Heart right ventricle (tissue), 16 donors: Measurements from ENCODE around the gene CSMD2. TPM values are rescaled to one million over a fixed set of nuclear protein-coding genes. Genes with fewer than 3 reads are reported as not detected.

Source experiments
- ATAC-seq, 8 donors: fragments of 200-7000 bp; cut with Tn5 transposase; one replicate each; pipeline ENCODE4 v1.9.1; 2020; ENCODE audit warnings: mild to moderate bottlenecking in 8 of 8, moderate library complexity in 8 of 8, moderate number of reproducible peaks in 1 of 8
- DNase-seq, 2 donors: peaks; one replicate each; pipeline ENCODE4 v3.0.0-alpha.2; 2020
- H3K27ac ChIP-seq, 10 donors: fragments of 200-600 bp; sonication (generic) in 2 of 10; one replicate each; pipeline versions ENCODE4 v1.5.0 to v1.8.0; 2020 to 2022; ENCODE audit warnings: mild to moderate bottlenecking in 3 of 10
- H3K27me3 ChIP-seq, 7 donors: fragments of 200-600 bp; one replicate each; pipeline ENCODE4 v1.8.0; 2021 to 2022; ENCODE audit warnings: mild to moderate bottlenecking in 2 of 7
- H3K36me3 ChIP-seq, 9 donors: fragments of 200-600 bp; sonication (generic) in 1 of 9; one replicate each; pipeline versions ENCODE4 v1.5.0 to v1.8.0; 2020 to 2022; ENCODE audit warnings: mild to moderate bottlenecking in 2 of 9
- H3K4me1 ChIP-seq, 9 donors: fragments of 200-600 bp; sonication (generic) in 1 of 9; one replicate each; pipeline versions ENCODE4 v1.5.0 to v1.8.0; 2020 to 2022; ENCODE audit warnings: mild to moderate bottlenecking in 4 of 9
- H3K4me3 ChIP-seq, 10 donors: fragments of 200-600 bp; sonication (generic) in 2 of 10; one replicate each; pipeline versions ENCODE4 v1.5.0 to v1.8.0; 2020 to 2022; ENCODE audit warnings: mild to moderate bottlenecking in 7 of 10, moderate library complexity in 2 of 10
- H3K9me3 ChIP-seq, 11 donors: fragments of 200-600 bp in 10 of 11; sonication (generic) in 2 of 11; one replicate each; pipeline versions ENCODE4 v1.5.0 to v1.8.0; 2013 to 2022; ENCODE audit warnings: mild to moderate bottlenecking in 2 of 11, control low read depth in 1 of 11, moderate library complexity in 1 of 11
- WGBS, 2 donors: extraction: QIAGEN DNeasy Blood & Tissue Kit; methylation state at CpG; one replicate each; pipeline ENCODE4 v1.1.7; 2013; ENCODE audit warnings: inconsistent platforms in 1 of 2; 5-methylcytosine and 5-hydroxymethylcytosine counted together
- intact Hi-C, 10 donors: fragments of 100-400 bp; cut with DNase I; formaldehyde crosslinking; loops; one replicate each; pipeline versions ENCODE4 v1.11.1 to v1.14.2; 2022
- polyA plus RNA-seq, 2 donors: library from polyadenylated mRNA; stranded (reverse); fragments of 200-250 nt; gene quantifications; one replicate each; pipeline ENCODE4 v1.2.3, GENCODE V29; 2013
- total RNA-seq, 10 donors: library from RNA; stranded (reverse); fragmentation: NEBNext Ultra II Directional in 3 of 10; extraction: Animal tissue kit (Norgen Biotek cat#: 25700) in 3 of 10; gene quantifications; one replicate each; pipeline versions ENCODE4 v1.2.1 to v1.2.4, GENCODE V29; 2021 to 2023
- TF ChIP-seq, protein P1 (sequence below), 9 donors: fragments of 200-600 bp; sonication (generic) in 2 of 9; IDR thresholded peaks; one replicate each; pipeline versions ENCODE4 v1.5.0 to v1.8.0; 2021 to 2022; ENCODE audit warnings: antibody characterized with exemption in 9 of 9, mild to moderate bottlenecking in 5 of 9, moderate library complexity in 1 of 9
- donor health status: Arrhythmogenic right ventricular cardiomyopathy.
- donor health status: ischemic (EF 13 %, LVEDD 7.1; RV severe dilation, severe dysfunction).
- donor health status: healthy with polysubstance abuse.
- donor health status: DM: no; HTN: yes; CAD: no.
- donor health status: DM: no; HTN: no; CAD: no.
- donor health status: ischemic (EF 25% LVEDD 6.9; RV normal size, moderate dysfunction).
- donor health status: ischemic (EF 25% LVEDD 5.7; RV mildly dilated, moderate dysfunction).
- donor health status: healthy.
- donor health status: DM: yes; HTN: yes; CAD: no.
- donor health status: Ischemic cardiomyopathy.
- donor health status: ischemic (EF 35%, LVEDD 5.7; RV mildly dilated, moderate dysfunction).
- donor health status: nonischemic (EF 11% LVEDD 7.7; RV severe dilation, severe dysfunction).
- donor health status: DM: yes; HTN: yes; CAD: no.
- donor health status: PGD.
- donor health status: ischemic (EF 29% LVEDD 5.4; RV normal size, mild dysfunction).
- donor health status: nonischemic (EF 23%, LVEDD 6.1; RV moderate dilation, normal function).

Gene CSMD2
- total and polyA plus RNA-seq, 12 donors = 0.04 to 0.97 (median 0.14) TPM; not detected in 1

DNA sequence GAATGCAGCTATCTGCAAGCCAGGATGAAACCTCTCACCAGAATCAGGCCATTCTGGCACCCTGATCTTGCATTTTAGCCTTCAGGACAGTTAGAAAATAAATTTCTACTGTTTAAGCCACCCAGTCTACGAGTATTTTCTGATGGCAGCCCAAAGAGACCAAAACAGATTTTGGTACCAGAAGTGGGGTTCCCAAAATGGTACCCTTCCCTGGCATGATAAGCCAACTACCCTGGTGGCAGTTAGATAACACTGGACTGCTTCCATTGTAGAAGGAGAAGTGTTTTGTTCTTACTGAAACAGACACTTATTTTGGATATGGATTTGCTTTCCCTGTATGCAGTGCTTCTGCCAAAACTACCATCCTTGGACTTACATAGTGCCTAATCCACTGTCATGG lies 115.0 kb downstream of the CSMD2 start:
- Histone ChIP-seq H3K36me3 (no peaks in the 10 kb centered on the region), H3K9me3 (peaks cover 0 to 9% (median 4%) of the 10 kb centered on the region in 11 donors), H3K27me3 (peaks cover 0 to 10% (median 0%) of the 10 kb centered on the region in 7 donors), H3K27ac (no peak overlapping the region), H3K4me1 (peaks cover 0 to 2% (median 0%) of the 10 kb centered on the region in 9 donors), H3K4me3 (no peak overlapping the region)
- intact Hi-C loops = no loop called here
- WGBS, 2 donors = 54 to 55% methylated on average over 1 of the region's 1 CpG
- no peak for DNase-seq
- TF ChIP-seq, protein P1, sequence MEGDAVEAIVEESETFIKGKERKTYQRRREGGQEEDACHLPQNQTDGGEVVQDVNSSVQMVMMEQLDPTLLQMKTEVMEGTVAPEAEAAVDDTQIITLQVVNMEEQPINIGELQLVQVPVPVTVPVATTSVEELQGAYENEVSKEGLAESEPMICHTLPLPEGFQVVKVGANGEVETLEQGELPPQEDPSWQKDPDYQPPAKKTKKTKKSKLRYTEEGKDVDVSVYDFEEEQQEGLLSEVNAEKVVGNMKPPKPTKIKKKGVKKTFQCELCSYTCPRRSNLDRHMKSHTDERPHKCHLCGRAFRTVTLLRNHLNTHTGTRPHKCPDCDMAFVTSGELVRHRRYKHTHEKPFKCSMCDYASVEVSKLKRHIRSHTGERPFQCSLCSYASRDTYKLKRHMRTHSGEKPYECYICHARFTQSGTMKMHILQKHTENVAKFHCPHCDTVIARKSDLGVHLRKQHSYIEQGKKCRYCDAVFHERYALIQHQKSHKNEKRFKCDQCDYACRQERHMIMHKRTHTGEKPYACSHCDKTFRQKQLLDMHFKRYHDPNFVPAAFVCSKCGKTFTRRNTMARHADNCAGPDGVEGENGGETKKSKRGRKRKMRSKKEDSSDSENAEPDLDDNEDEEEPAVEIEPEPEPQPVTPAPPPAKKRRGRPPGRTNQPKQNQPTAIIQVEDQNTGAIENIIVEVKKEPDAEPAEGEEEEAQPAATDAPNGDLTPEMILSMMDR (IDR thresholded peaks at IDR 0.05) = no peak
- ATAC-seq = no peak

DNA sequence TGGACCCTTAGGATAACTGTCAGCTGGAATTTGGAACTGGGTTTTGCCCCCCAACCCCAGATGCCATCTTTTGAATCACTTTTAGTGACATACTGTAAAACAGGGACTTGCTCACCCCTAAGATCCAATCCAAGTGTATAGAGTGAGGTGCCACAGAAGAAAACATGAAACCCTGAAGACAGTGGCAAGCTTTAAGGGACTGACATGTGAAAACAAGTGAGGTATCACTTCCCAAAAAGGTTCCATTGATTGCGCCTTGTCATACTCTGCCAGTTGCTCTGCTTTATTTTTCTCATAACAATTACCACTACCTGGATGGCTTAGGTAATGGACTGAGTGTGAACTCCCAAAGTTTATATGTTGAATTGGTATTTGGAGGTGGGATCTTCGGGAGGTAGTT lies 115.6 kb downstream of the CSMD2 start:
- no peak for DNase-seq
- WGBS, 2 donors = 46 to 92% methylated on average over 2 of the region's 2 CpGs
- intact Hi-C loops = no loop called here
- peaks cover 0 to 10% (median 0%) of the 10 kb centered on the region in 7 donors for H3K27me3 ChIP-seq
- H3K4me3 ChIP-seq = no peak overlapping the region
- TF ChIP-seq, protein P1 (IDR thresholded peaks at IDR 0.05) = no peak
- H3K4me1 ChIP-seq = peaks cover 0 to under 1% (median 0%) of the 10 kb centered on the region in 9 donors
- ATAC-seq = no peak
- peaks cover 0 to 9% (median 4%) of the 10 kb centered on the region in 11 donors for H3K9me3 ChIP-seq
- no peaks in the 10 kb centered on the region for H3K36me3 ChIP-seq
- H3K27ac ChIP-seq = no peak overlapping the region

DNA sequence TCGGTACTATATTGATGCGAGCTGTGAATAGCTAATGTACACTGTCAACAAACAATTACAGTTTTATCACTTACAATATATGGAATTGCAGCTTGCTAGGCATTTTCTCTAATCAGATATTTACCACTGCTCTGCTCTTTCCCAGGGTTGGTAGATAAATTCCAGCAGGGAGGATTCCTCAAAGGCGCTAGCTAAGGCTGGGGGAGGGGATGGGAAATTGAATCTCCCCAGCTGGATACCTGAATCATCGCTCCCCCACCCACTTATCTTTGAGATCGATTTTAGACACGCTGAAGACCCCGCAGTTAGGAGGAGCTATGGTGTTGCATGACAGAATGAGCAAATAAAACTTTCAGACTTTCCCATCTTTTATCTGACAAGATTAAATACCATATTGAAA lies 127.2 kb downstream of the CSMD2 start:
- no peak for DNase-seq
- TF ChIP-seq, protein P1 (IDR thresholded peaks at IDR 0.05) = no peak
- intact Hi-C loops = no loop called here

DNA sequence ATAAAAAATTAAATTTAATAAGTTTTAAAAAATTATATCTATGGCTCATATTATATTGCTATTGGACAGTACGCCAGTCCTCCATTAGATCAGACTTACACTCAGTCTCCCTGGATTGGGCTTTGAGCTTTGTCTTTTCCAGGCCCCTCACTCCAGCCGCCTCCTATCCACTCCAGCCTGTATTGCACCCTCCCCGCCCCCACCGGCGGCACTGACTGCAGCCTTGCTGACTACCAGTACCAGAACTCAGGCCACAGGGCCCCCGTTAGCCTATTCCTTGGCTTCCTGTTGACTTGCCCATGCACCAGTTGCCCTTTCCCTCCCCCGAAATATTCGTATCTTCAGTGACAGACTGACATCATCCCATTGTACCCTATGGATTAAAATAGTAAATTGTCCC lies 127.9 kb downstream of the CSMD2 start:
- TF ChIP-seq, protein P1 (IDR thresholded peaks at IDR 0.05) = no peak
- Histone ChIP-seq H3K4me1 (no peaks in the 10 kb centered on the region), H3K9me3 (no peaks in the 10 kb centered on the region), H3K4me3 (no peak overlapping the region), H3K36me3 (no peaks in the 10 kb centered on the region), H3K27ac (no peak overlapping the region), H3K27me3 (peaks cover 0 to 8% (median 5%) of the 10 kb centered on the region in 7 donors)
- intact Hi-C loops = no loop called here
- ATAC-seq (no peak), DNase-seq (no peak)
- 56 to 67% methylated on average over 8 of the region's 8 CpGs for WGBS, 2 donors

More for the DNA sequence above, 127.2 kb downstream of the CSMD2 start:
- no peaks in the 10 kb centered on the region for H3K4me1 ChIP-seq
- H3K9me3 ChIP-seq = no peaks in the 10 kb centered on the region
- no peak overlapping the region for H3K4me3 ChIP-seq
- 27 to 39% methylated on average over 7 of the region's 7 CpGs for WGBS, 2 donors
- no peaks in the 10 kb centered on the region for H3K36me3 ChIP-seq
- peaks cover 0 to 2% (median 0%) of the 10 kb centered on the region in 7 donors for H3K27me3 ChIP-seq
- ATAC-seq = no peak
- no peak overlapping the region for H3K27ac ChIP-seq
